ENCODE results near the gene CHST3.

DNA sequence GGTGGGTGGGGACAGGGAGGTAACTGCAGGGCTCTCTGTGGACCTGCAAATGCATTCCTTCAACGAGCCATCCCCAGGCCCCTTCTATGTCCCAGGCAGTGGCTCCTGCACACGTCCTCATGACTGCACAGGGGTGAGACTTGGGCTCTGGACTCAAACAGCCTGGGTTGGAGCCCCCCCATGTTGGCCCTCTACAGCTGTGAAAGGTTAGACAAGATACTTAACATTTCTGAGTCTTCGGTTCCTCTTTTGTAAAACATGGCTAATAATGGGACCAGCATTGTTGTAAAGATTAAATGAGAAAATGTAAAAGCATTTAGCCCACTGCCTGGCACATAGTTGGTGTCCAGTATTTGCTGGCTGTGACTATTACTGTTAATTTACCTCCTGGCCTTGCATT, 41.8 kb downstream of the CHST3 start:
- TF ChIP-seq, protein P1, sequence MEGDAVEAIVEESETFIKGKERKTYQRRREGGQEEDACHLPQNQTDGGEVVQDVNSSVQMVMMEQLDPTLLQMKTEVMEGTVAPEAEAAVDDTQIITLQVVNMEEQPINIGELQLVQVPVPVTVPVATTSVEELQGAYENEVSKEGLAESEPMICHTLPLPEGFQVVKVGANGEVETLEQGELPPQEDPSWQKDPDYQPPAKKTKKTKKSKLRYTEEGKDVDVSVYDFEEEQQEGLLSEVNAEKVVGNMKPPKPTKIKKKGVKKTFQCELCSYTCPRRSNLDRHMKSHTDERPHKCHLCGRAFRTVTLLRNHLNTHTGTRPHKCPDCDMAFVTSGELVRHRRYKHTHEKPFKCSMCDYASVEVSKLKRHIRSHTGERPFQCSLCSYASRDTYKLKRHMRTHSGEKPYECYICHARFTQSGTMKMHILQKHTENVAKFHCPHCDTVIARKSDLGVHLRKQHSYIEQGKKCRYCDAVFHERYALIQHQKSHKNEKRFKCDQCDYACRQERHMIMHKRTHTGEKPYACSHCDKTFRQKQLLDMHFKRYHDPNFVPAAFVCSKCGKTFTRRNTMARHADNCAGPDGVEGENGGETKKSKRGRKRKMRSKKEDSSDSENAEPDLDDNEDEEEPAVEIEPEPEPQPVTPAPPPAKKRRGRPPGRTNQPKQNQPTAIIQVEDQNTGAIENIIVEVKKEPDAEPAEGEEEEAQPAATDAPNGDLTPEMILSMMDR (conservative IDR thresholded peaks at IDR 0.05; ENCODE audit: low read depth, low read length), result no peak
- TF ChIP-seq EZH2 (IDR thresholded peaks at IDR 0.05; ENCODE audit: borderline replicate concordance, low read depth, low read length, poor library complexity, severe bottlenecking), result no peak

Measured in A673 (cell line).